ENCODE data around the gene LAMA4.
A peak's percentile ranks its signal among the peaks of the same experiment; 100 is the strongest.

Gene LAMA4

DNA sequence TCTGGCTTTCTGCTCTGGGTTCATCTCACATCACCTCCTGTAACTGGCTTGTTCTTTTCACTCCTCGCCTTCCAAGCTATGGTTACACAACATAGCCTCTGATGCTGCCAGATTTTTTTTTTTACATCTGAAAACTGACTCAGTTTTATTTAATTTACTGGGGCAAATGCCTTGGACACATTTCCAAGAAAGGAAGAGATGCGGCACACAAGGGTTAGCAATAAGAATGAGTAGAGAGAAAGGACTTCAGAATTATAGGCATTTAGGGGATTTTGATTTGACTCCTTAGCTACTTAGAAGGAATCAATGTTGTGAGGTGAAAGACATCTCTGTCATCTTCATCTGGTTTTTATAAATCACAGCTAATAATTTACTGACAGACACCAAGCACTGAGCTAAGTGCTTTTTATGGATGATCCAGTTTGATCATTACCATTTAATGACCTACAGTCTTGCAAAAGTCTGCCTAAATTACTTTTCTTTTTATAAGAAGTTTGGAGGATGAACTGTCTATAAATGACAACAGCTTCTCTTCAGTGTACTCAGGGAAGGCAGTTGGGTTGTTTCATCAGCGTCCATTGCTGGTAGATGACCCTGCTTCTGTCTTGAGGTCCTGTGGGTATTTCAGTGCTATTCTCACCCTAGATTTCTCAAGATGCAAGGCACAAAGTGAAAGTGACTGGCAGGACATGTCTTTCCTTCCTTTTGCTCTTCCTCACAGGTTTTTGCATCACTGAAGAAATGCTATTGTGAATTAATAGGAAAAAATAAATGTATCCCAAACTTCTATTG lies 31.1 kb downstream of the LAMA4 start:
- ATAC-seq: peak; percentile 78

DNA sequence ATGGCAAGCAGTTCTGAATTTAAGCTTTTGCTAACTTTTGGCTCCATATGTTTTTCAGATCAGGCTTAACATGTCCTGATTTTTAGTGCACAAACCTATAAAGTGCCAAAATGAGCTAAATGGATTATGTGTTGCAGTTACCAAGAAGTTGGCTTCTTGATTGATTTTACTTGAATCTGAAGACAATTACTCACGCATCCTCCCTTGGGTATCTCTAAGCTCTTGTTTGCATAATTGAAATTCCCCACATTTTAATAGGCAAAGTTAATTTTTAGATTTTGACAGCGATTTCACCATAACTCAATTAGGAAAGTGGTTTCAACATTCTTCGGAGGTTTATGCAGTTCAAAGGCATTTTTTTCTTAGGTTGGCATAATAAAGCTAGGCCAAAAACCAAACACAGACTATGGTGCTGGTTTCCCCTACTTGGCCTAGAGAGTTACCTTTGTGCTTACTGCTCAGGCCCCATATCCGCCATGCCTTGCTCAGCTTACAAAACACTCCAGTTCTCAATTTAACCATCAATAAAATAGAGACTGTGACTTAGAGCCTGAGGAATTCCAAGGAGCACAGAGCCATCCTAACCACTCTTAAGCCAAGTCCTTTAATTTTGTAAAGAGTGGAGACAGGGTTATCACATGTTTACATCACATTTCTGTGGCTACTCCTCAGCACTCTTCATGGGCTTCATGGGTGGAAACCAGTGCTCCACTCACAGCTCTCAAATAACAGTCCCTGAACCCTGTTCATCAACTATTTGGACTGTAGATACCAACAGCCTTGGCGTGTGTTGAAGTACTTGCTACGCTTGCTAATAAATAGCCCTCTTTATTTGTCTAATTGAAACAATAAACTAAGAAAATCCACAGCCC lies 32.1 kb downstream of the LAMA4 start:
- ATAC-seq: peak; percentile 62
- TF ChIP-seq BACH2 (CRISPR knock-in tag; IDR thresholded peaks at IDR 0.05; ENCODE audit: borderline replicate concordance) (no peak), ZFP3 (CRISPR knock-in tag; IDR thresholded peaks at IDR 0.05) (peak; percentile 63; the same call in 1 of the 2 replicates), CSDC2 (CRISPR knock-in tag; IDR thresholded peaks at IDR 0.05) (peak; percentile 90), ISL1 (CRISPR knock-in tag; IDR thresholded peaks at IDR 0.05) (peak; percentile 97), ZNF70 (CRISPR knock-in tag; IDR thresholded peaks at IDR 0.05) (no peak), GLIS3 (CRISPR knock-in tag; IDR thresholded peaks at IDR 0.05) (0 out of 2 replicates have a peak, but pooled peaks have one; percentile 27), ESRRG (CRISPR knock-in tag; IDR thresholded peaks at IDR 0.05) (no peak)
- TF ChIP-seq, protein P1, sequence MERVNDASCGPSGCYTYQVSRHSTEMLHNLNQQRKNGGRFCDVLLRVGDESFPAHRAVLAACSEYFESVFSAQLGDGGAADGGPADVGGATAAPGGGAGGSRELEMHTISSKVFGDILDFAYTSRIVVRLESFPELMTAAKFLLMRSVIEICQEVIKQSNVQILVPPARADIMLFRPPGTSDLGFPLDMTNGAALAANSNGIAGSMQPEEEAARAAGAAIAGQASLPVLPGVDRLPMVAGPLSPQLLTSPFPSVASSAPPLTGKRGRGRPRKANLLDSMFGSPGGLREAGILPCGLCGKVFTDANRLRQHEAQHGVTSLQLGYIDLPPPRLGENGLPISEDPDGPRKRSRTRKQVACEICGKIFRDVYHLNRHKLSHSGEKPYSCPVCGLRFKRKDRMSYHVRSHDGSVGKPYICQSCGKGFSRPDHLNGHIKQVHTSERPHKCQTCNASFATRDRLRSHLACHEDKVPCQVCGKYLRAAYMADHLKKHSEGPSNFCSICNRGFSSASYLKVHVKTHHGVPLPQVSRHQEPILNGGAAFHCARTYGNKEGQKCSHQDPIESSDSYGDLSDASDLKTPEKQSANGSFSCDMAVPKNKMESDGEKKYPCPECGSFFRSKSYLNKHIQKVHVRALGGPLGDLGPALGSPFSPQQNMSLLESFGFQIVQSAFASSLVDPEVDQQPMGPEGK (CRISPR knock-in tag; IDR thresholded peaks at IDR 0.05; ENCODE audit: borderline replicate concordance): peak; percentile 82; the same call in 1 of the 2 replicates
- TF ChIP-seq, protein P2, sequence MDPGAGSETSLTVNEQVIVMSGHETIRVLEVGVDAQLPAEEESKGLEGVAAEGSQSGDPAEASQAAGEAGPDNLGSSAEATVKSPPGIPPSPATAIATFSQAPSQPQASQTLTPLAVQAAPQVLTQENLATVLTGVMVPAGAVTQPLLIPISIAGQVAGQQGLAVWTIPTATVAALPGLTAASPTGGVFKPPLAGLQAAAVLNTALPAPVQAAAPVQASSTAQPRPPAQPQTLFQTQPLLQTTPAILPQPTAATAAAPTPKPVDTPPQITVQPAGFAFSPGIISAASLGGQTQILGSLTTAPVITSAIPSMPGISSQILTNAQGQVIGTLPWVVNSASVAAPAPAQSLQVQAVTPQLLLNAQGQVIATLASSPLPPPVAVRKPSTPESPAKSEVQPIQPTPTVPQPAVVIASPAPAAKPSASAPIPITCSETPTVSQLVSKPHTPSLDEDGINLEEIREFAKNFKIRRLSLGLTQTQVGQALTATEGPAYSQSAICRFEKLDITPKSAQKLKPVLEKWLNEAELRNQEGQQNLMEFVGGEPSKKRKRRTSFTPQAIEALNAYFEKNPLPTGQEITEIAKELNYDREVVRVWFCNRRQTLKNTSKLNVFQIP (CRISPR knock-in tag; IDR thresholded peaks at IDR 0.05; ENCODE audit: borderline replicate concordance, low read depth): no peak
- TF ChIP-seq, protein P3, sequence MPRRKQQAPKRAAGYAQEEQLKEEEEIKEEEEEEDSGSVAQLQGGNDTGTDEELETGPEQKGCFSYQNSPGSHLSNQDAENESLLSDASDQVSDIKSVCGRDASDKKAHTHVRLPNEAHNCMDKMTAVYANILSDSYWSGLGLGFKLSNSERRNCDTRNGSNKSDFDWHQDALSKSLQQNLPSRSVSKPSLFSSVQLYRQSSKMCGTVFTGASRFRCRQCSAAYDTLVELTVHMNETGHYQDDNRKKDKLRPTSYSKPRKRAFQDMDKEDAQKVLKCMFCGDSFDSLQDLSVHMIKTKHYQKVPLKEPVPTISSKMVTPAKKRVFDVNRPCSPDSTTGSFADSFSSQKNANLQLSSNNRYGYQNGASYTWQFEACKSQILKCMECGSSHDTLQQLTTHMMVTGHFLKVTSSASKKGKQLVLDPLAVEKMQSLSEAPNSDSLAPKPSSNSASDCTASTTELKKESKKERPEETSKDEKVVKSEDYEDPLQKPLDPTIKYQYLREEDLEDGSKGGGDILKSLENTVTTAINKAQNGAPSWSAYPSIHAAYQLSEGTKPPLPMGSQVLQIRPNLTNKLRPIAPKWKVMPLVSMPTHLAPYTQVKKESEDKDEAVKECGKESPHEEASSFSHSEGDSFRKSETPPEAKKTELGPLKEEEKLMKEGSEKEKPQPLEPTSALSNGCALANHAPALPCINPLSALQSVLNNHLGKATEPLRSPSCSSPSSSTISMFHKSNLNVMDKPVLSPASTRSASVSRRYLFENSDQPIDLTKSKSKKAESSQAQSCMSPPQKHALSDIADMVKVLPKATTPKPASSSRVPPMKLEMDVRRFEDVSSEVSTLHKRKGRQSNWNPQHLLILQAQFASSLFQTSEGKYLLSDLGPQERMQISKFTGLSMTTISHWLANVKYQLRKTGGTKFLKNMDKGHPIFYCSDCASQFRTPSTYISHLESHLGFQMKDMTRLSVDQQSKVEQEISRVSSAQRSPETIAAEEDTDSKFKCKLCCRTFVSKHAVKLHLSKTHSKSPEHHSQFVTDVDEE (CRISPR knock-in tag; IDR thresholded peaks at IDR 0.05): no peak

More for the DNA sequence above, 31.1 kb downstream of the LAMA4 start:
- 0 out of 2 replicates have a peak, but pooled peaks have one; percentile 16 for TF ChIP-seq TOX (CRISPR knock-in tag; IDR thresholded peaks at IDR 0.05; ENCODE audit: borderline replicate concordance)
- peak; percentile 82 for TF ChIP-seq ISL1 (CRISPR knock-in tag; IDR thresholded peaks at IDR 0.05)
- TF ChIP-seq, protein P1 (CRISPR knock-in tag; IDR thresholded peaks at IDR 0.05; ENCODE audit: borderline replicate concordance): no peak

DNA sequence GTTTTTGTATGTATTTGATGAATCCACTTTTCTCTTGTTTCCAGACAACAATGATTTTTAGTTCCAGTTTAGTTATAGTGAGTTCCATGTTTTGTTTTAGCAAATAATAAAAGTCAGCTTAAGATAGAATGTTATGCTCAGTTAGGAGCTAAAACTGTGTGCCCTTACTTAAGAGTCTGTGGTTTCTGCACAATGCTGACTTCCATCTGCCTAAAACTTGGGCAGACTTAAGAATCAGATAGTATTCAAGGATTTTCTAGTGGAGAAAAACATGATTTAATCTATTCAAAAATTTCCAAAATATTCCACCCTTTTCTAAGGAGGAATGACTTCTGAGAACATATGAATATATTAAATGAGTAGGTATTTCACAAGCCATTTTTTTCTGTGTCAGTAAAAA lies 32.8 kb downstream of the LAMA4 start:
- ATAC-seq: no peak
- no peak for TF ChIP-seq ZNF70 (CRISPR knock-in tag; IDR thresholded peaks at IDR 0.05)
- TF ChIP-seq, protein P2 (CRISPR knock-in tag; IDR thresholded peaks at IDR 0.05; ENCODE audit: borderline replicate concordance, low read depth): no peak
- TF ChIP-seq, protein P4, sequence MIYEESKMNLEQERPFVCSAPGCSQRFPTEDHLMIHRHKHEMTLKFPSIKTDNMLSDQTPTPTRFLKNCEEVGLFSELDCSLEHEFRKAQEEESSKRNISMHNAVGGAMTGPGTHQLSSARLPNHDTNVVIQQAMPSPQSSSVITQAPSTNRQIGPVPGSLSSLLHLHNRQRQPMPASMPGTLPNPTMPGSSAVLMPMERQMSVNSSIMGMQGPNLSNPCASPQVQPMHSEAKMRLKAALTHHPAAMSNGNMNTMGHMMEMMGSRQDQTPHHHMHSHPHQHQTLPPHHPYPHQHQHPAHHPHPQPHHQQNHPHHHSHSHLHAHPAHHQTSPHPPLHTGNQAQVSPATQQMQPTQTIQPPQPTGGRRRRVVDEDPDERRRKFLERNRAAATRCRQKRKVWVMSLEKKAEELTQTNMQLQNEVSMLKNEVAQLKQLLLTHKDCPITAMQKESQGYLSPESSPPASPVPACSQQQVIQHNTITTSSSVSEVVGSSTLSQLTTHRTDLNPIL (CRISPR knock-in tag; IDR thresholded peaks at IDR 0.05; ENCODE audit: low read depth): no peak
- no peak for TF ChIP-seq BACH2 (CRISPR knock-in tag; IDR thresholded peaks at IDR 0.05; ENCODE audit: borderline replicate concordance)
- TF ChIP-seq GLIS3 (CRISPR knock-in tag; IDR thresholded peaks at IDR 0.05): no peak
- no peak for TF ChIP-seq ARNTL (CRISPR knock-in tag; IDR thresholded peaks at IDR 0.05; ENCODE audit: borderline replicate concordance, low read depth)
- TF ChIP-seq ZNF8 (CRISPR knock-in tag; IDR thresholded peaks at IDR 0.05): no peak
- no peak for TF ChIP-seq OSR1 (CRISPR knock-in tag; IDR thresholded peaks at IDR 0.05)
- no peak for TF ChIP-seq ZNF565 (CRISPR knock-in tag; conservative IDR thresholded peaks at IDR 0.05; ENCODE audit: low read depth)
- TF ChIP-seq, protein P3 (CRISPR knock-in tag; IDR thresholded peaks at IDR 0.05): no peak
- TF ChIP-seq, protein P5, sequence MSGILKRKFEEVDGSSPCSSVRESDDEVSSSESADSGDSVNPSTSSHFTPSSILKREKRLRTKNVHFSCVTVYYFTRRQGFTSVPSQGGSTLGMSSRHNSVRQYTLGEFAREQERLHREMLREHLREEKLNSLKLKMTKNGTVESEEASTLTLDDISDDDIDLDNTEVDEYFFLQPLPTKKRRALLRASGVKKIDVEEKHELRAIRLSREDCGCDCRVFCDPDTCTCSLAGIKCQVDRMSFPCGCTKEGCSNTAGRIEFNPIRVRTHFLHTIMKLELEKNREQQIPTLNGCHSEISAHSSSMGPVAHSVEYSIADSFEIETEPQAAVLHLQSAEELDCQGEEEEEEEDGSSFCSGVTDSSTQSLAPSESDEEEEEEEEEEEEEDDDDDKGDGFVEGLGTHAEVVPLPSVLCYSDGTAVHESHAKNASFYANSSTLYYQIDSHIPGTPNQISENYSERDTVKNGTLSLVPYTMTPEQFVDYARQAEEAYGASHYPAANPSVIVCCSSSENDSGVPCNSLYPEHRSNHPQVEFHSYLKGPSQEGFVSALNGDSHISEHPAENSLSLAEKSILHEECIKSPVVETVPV (CRISPR knock-in tag; IDR thresholded peaks at IDR 0.05): no peak

Data from SK-N-SH treated with all-trans-retinoic acid at 6 μM for 48 hours (cell line).